Fibroblast of lung (primary cell): ENCODE results near the gene SUZ12. TPM values are rescaled to one million over a fixed set of nuclear protein-coding genes. Genes with fewer than 3 reads are reported as not detected.
"Not testable (repeated sequence)": the region's sequence is repeated elsewhere in the genome, so short reads cannot be mapped to it uniquely, and the experiment has no call there.

Source experiments
- DNase-seq, 2 donors: peaks; one replicate each; pipeline versions ENCODE4 v3.0.0 to v3.0.0-alpha.2; 2010; ENCODE audit warnings: low read depth in 2 of 2
- H2AFZ ChIP-seq: 2 replicates; pipeline ENCODE4 v1.5.1; 2012; ENCODE audit warnings: low read length, control low read depth, inconsistent platforms
- H3K27ac ChIP-seq: 2 replicates; pipeline ENCODE4 v1.5.1; 2011; ENCODE audit warnings: low read length, control low read depth; ENCODE audit not compliant: insufficient read depth
- H3K27me3 ChIP-seq: 2 replicates; pipeline ENCODE4 v1.5.1; 2011; ENCODE audit warnings: mild to moderate bottlenecking, low read length; ENCODE audit not compliant: control insufficient read depth, insufficient read depth
- H3K36me3 ChIP-seq: 2 replicates; pipeline ENCODE4 v1.5.1; 2011; ENCODE audit warnings: low read length; ENCODE audit not compliant: control insufficient read depth, insufficient read depth
- H3K4me1 ChIP-seq: 2 replicates; pipeline ENCODE4 v1.5.1; 2011; ENCODE audit warnings: low read length; ENCODE audit not compliant: control insufficient read depth, insufficient read depth; ENCODE audit errors: extremely low read depth
- H3K4me2 ChIP-seq: 2 replicates; pipeline ENCODE4 v1.5.1; 2011; ENCODE audit warnings: low read length, control low read depth; ENCODE audit not compliant: insufficient read depth; ENCODE audit errors: extremely low read depth
- H3K4me3 ChIP-seq, 4 experiments: fragments of 200-600 bp in 1 of 4; sonication (generic) in 1 of 4; replicated peaks in 1 of 4; 2 replicates each; pipeline ENCODE4 v1.5.1; 2011 to 2016; ENCODE audit warnings: low read length in 4 of 4, low read depth in 3 of 4, mild to moderate bottlenecking in 3 of 4, control low read depth in 2 of 4, inconsistent platforms in 1 of 4, mixed read lengths in 1 of 4; ENCODE audit not compliant: insufficient read depth in 1 of 4; ENCODE audit errors: control extremely low read depth in 1 of 4
- H3K79me2 ChIP-seq: 2 replicates; pipeline ENCODE4 v1.5.1; 2012; ENCODE audit warnings: mild to moderate bottlenecking, low read length, inconsistent platforms; ENCODE audit not compliant: control insufficient read depth, insufficient read depth
- H3K9ac ChIP-seq: 2 replicates; pipeline ENCODE4 v1.5.1; 2011; ENCODE audit warnings: mild to moderate bottlenecking, low read length, control low read depth; ENCODE audit not compliant: insufficient read depth
- H3K9me3 ChIP-seq: 2 replicates; pipeline ENCODE4 v1.5.1; 2012; ENCODE audit warnings: low read depth, low read length; ENCODE audit not compliant: control insufficient read depth, insufficient read depth
- H4K20me1 ChIP-seq: 2 replicates; pipeline ENCODE4 v1.5.1; 2011; ENCODE audit warnings: low read length; ENCODE audit not compliant: control insufficient read depth, insufficient read depth; ENCODE audit errors: extremely low read depth
- polyA plus RNA-seq, 2 donors: library from polyadenylated mRNA; depleted of rRNA in 1 of 2; stranded (reverse) in 1 of 2; unstranded in 1 of 2; fragments of >200 nt; gene quantifications; 2 replicates each; pipeline ENCODE4 v1.2.1, GENCODE V29; 2011 to 2012; ENCODE audit warnings: missing spikeins in 1 of 2
- total RNA-seq: library from RNA; depleted of rRNA; stranded (reverse); fragments of >200 nt; gene quantifications from 2 replicates; pipeline ENCODE4 v1.2.1, GENCODE V29; 2014

Gene SUZ12
- total and polyA plus RNA-seq, 2 donors (not counting 1 experiment from before 2014, with no cell fraction given) = 26.1 to 26.4 TPM

DNA sequence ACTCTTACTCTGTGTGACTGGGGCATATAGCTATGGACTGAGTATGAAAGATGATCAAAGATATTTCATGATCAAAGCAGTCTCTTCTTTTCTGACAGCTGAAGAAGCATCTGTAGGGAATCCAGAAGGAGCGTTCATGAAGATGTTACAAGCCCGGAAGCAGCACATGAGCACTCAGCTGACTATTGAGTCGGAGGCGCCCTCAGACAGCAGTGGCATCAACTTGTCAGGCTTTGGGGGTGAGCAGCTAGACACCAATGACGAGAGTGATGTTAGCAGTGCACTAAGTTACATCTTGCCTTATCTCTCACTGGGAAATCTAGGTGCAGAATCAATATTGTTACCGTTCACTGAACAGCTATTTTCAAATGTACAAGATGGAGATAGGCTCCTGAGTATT is 110.9 kb downstream of the SUZ12 start:
- H3K27ac ChIP-seq, DNase-seq, H2AFZ ChIP-seq: not testable (repeated sequence)

More for the DNA sequence above, 110.9 kb downstream of the SUZ12 start:
- H4K20me1 ChIP-seq, H3K4me2 ChIP-seq, H3K9me3 ChIP-seq, H3K4me3 ChIP-seq, H3K9ac ChIP-seq, H3K4me1 ChIP-seq, H3K36me3 ChIP-seq, H3K79me2 ChIP-seq, H3K27me3 ChIP-seq: not testable (repeated sequence)

Other genes starting within 250 kb of the SUZ12 start
- gene COPRS, start 77.8 kb upstream of the SUZ12 start, total RNA-seq = 96.3 and 97.9 TPM in 2 replicates
- 98.7 and 108 TPM in 2 replicates for gene COPRS, start 77.8 kb upstream of the SUZ12 start, polyA plus RNA-seq
- gene UTP6, start 35.3 kb upstream of the SUZ12 start, total RNA-seq = 23.3 and 24.4 TPM in 2 replicates
- 33.5 and 38.8 TPM in 2 replicates for gene UTP6, start 35.3 kb upstream of the SUZ12 start, polyA plus RNA-seq
- 13.1 and 25.6 TPM in 2 replicates for gene LRRC37B, start 70.4 kb downstream of the SUZ12 start, total RNA-seq
- gene LRRC37B, start 70.4 kb downstream of the SUZ12 start, polyA plus RNA-seq = 8.1 and 9.9 TPM in 2 replicates
- gene RHOT1, start 205.5 kb downstream of the SUZ12 start, total RNA-seq = 44.7 and 58.8 TPM in 2 replicates
- gene RHOT1, start 205.5 kb downstream of the SUZ12 start, polyA plus RNA-seq = 41.3 and 45.6 TPM in 2 replicates